Measurements from ENCODE around the gene GPR157. TPM values are rescaled to one million over a fixed set of nuclear protein-coding genes. Genes with fewer than 3 reads are reported as not detected.
A peak's percentile ranks its signal among the peaks of the same experiment; 100 is the strongest.

Gene GPR157
- total RNA-seq (2014; rRNA removed; shearing (Covaris generic)): 6.0 and 6.5 TPM in 2 replicates

DNA sequence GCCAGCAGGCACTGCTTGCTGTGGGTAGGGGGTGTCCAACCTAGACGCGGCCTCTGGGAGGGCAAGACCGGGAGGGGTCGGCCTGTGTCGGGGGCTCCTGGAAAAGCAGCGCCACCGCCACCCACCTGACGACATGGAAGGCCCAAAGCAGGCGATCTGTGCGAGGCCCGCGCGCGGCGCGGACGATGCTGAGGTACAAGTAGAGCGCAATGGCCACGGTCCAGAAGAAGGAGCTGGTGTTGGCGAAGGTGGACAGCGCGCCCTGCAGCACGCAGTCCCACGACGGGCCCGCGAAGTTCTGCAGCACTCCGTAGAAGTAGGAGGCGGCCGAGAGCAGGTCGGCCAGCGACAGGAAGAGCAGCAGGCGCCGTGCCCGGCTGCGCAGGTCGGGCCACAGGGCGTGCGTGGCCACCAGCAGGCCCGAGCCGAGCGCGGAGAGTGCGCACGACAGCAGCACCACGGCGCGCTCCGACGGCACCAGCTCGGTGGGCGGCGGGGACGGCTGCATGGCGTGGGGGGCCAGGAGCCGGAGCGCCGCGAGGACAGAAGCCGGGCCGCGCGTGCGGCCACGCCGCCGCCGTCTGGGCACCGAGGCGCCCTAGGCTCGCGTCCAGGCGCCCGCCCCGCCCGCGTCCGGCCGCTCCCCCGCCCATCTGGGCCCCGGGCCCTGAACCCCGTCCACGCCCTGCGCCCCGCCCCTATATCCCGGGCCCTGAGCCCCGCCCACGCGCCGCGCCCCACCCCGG, at the start of gene GPR157:
Gene GPR157, minus strand, starts transcription at position 583 of the 746 bp plus-strand sequence. Its CDS starts 75 bp downstream, at position 508.
- peak; percentile 64 to 86 for DNase-seq (ENCODE audit: low read depth in 1 of 2, low spot score in 2 of 2)
- peak within 1 kb of the TSS; percentile 23; the same call in 1 of the 2 replicates for H3K27ac ChIP-seq
- H3K4me3 ChIP-seq: peak within 1 kb of the TSS; percentile 78
- peaks cover 3% of the 10 kb centered on the region; the same call in 1 of the 2 replicates for H3K36me3 ChIP-seq
- H3K4me1 ChIP-seq (replicated peaks): peaks cover 17% of the 10 kb centered on the region
- H3K27me3 ChIP-seq (replicated peaks): no peaks in the 10 kb centered on the region
- H3K9me3 ChIP-seq (replicated peaks): no peaks in the 10 kb centered on the region

GRCh38 chr1:9174762-9175161, 45.9 kb upstream of the GPR157 start:
- H3K27me3 ChIP-seq (replicated peaks): no peaks in the 10 kb centered on the region
- no peak overlapping the region for H3K27ac ChIP-seq
- no peak overlapping the region for H3K4me3 ChIP-seq
- no peaks in the 10 kb centered on the region for H3K4me1 ChIP-seq (replicated peaks)
- no peaks in the 10 kb centered on the region for H3K9me3 ChIP-seq (replicated peaks)
- no peak for DNase-seq (ENCODE audit: low read depth in 1 of 2, low spot score in 2 of 2)
- H3K36me3 ChIP-seq: peaks cover 27% of the 10 kb centered on the region

DNA sequence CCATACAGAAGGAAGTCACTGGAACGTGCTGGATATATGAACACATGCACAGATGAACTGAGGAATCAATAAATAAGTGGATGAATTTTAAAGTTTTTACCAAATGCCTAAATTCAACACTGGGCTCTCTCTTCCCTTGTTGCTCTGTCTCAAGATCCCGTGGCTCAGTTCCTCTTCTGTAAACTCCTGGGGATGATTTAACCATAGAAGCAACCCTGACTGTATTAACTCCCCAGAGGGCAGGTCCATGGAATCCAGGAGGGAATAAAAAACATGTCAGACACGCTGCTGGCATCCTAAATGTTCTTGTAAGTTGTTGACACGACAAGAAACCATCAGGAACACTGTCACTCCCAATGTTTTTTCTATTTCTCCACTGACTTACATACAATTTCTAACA, 45.3 kb upstream of the GPR157 start:
- H3K9me3 ChIP-seq (replicated peaks): no peaks in the 10 kb centered on the region

DNA sequence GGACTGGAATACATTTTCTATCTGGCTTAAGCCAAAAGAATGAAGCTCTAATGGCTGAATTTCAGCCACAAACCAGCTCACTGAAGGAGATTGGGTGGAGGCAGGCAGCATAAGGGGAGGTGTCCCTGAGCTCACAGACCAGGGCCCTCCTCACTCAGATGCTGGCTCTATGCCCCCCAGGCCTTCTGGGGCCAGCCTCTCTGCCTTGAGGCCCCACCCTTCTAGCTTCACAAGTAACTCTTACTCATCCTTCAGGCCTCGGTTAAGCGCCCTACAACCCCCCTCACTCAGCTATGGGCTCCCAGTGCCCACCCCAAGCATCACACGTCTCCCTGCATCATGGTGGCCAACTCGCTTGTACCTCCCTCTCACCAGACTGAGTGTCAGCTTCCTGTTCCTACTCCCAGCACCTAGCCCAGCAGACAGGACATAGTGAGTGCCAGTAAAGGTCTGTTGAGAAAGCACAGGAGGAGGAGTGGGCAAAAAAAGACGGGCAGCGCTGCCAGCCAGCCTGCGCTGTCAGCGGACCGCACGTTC, 40.8 kb upstream of the GPR157 start:
- no peak for DNase-seq (ENCODE audit: low read depth in 1 of 2, low spot score in 2 of 2)

More for the DNA sequence above, 45.3 kb upstream of the GPR157 start:
- Histone ChIP-seq H3K4me3 (no peak overlapping the region), H3K4me1 (replicated peaks) (no peaks in the 10 kb centered on the region), H3K27ac (no peak overlapping the region), H3K27me3 (replicated peaks) (no peaks in the 10 kb centered on the region), H3K36me3 (peaks cover 27% of the 10 kb centered on the region)
- DNase-seq (ENCODE audit: low read depth in 1 of 2, low spot score in 2 of 2): no peak

GRCh38 chr1:9167638-9168037, 38.7 kb upstream of the GPR157 start:
- Histone ChIP-seq H3K27me3 (replicated peaks) (no peaks in the 10 kb centered on the region), H3K4me3 (no peak overlapping the region), H3K4me1 (replicated peaks) (peaks cover 31% of the 10 kb centered on the region), H3K27ac (no peak overlapping the region), H3K9me3 (replicated peaks) (no peaks in the 10 kb centered on the region), H3K36me3 (peaks cover 3% of the 10 kb centered on the region)
- no peak for DNase-seq (ENCODE audit: low read depth in 1 of 2, low spot score in 2 of 2)

More for the DNA sequence above, 40.8 kb upstream of the GPR157 start:
- H3K27ac ChIP-seq: no peak overlapping the region
- H3K4me3 ChIP-seq: no peak overlapping the region
- H3K4me1 ChIP-seq (replicated peaks): peaks cover 12% of the 10 kb centered on the region
- no peaks in the 10 kb centered on the region for H3K9me3 ChIP-seq (replicated peaks)
- no peaks in the 10 kb centered on the region for H3K27me3 ChIP-seq (replicated peaks)
- peaks cover 3% of the 10 kb centered on the region for H3K36me3 ChIP-seq

- no peaks in the 10 kb centered on the region for H3K27me3 ChIP-seq (replicated peaks)
- H3K9me3 ChIP-seq (replicated peaks): no peaks in the 10 kb centered on the region
- H3K27ac ChIP-seq: 0 out of 2 replicates have a peak overlapping the region, but pooled peaks have one; percentile 26
- H3K4me1 ChIP-seq (replicated peaks): peaks cover 35% of the 10 kb centered on the region
- DNase-seq (ENCODE audit: low read depth in 1 of 2, low spot score in 2 of 2): no peak
- H3K36me3 ChIP-seq: peaks cover 2% of the 10 kb centered on the region
- no peak overlapping the region for H3K4me3 ChIP-seq
Measured at GRCh38 chr1:9166289-9167235, 37.7 kb upstream of the GPR157 start.

DNA sequence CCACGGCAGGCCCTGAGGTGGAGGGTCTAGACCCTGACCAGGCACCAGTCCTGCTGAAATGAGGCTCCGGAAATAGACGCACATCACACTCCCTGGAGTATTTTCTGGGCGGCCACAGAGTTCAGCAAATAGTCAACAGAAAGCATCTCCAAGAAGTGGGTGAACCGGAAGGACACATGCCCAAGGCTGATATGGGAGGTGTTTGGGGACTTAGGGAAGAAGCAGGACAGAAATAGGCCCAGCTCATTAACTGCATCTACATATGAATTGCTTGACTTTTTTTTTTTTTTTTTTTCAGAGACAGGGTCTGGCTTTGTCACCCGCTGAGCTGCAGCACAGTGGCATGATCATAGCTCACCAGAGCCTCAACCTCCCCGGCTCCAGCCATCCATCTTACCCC, 36.5 kb upstream of the GPR157 start:
- DNase-seq (ENCODE audit: low read depth in 1 of 2, low spot score in 2 of 2): no peak
- peaks cover 35% of the 10 kb centered on the region for H3K4me1 ChIP-seq (replicated peaks)
- H3K9me3 ChIP-seq (replicated peaks): no peaks in the 10 kb centered on the region
- no peak overlapping the region for H3K27ac ChIP-seq
- no peaks in the 10 kb centered on the region for H3K27me3 ChIP-seq (replicated peaks)
- no peak overlapping the region for H3K4me3 ChIP-seq
- H3K36me3 ChIP-seq: no peaks in the 10 kb centered on the region; the same call in none of the 2 replicates

- Histone ChIP-seq H3K4me1 (replicated peaks) (peaks cover 35% of the 10 kb centered on the region), H3K4me3 (no peak overlapping the region), H3K27ac (peak overlapping the region; percentile 77; the same call in 1 of the 2 replicates), H3K9me3 (replicated peaks) (no peaks in the 10 kb centered on the region), H3K36me3 (no peaks in the 10 kb centered on the region; the same call in none of the 2 replicates), H3K27me3 (replicated peaks) (no peaks in the 10 kb centered on the region)
- DNase-seq (ENCODE audit: low read depth in 1 of 2, low spot score in 2 of 2): no peak
Measured at GRCh38 chr1:9164919-9165318, 36.0 kb upstream of the GPR157 start.

DNA sequence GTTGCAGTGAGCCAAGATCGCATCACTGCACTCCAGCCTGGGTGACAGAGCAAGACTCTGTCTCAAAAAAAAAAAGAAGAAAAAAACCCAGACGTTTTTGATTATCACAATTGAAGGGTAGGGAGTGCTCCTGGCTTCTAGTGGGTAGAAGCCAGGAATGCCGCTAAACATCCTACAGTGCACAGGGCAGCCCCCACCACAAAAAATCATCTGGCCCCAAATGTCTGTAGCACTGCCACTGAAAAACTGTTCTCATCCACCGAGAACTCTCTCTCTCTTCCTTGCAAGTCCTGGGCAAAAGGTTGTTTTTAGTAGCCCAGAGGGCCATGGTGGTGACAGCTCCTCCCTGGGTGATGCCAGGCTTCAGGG, 35.6 kb upstream of the GPR157 start:
- DNase-seq (ENCODE audit: low read depth in 1 of 2, low spot score in 2 of 2): peak in 1 of 2 experiments; percentile 30
- Histone ChIP-seq H3K4me1 (replicated peaks) (peaks cover 35% of the 10 kb centered on the region), H3K4me3 (no peak overlapping the region), H3K27me3 (replicated peaks) (no peaks in the 10 kb centered on the region), H3K27ac (peak overlapping the region; percentile 77), H3K36me3 (no peaks in the 10 kb centered on the region; the same call in none of the 2 replicates), H3K9me3 (replicated peaks) (no peaks in the 10 kb centered on the region)

GRCh38 chr1:9161963-9162362, 33.1 kb upstream of the GPR157 start:
- no peak overlapping the region for H3K27ac ChIP-seq
- H3K4me3 ChIP-seq: no peak overlapping the region

DNA sequence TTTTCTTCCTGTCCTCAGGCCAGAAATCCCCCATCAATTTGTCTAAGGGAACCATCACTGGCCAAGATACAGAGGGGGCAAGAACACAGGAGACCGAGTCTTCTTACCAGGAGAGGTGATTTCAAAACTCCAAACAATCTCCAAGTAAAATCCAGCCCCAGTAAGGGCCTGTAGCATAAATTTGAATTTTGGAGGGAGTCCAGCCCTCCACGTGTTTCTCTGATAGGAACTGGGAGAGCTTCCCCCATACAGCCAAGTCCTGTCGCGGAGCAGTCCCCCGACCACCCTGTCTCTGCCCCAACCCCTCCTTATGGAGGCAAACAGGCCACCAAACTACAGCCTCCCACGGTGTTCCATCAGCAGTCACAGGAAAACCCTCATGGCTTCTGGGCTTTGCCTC, 32.4 kb upstream of the GPR157 start:
- no peaks in the 10 kb centered on the region for H3K27me3 ChIP-seq (replicated peaks)
- H3K27ac ChIP-seq: no peak overlapping the region
- DNase-seq (ENCODE audit: low read depth in 1 of 2, low spot score in 2 of 2): no peak
- no peaks in the 10 kb centered on the region for H3K9me3 ChIP-seq (replicated peaks)
- H3K36me3 ChIP-seq: no peaks in the 10 kb centered on the region; the same call in 1 of the 2 replicates
- H3K4me1 ChIP-seq (replicated peaks): peaks cover 28% of the 10 kb centered on the region
- no peak overlapping the region for H3K4me3 ChIP-seq

More at GRCh38 chr1:9161963-9162362, 33.1 kb upstream of the GPR157 start:
- H3K27me3 ChIP-seq (replicated peaks): no peaks in the 10 kb centered on the region
- H3K9me3 ChIP-seq (replicated peaks): no peaks in the 10 kb centered on the region
- no peak for DNase-seq (ENCODE audit: low read depth in 1 of 2, low spot score in 2 of 2)
- peaks cover 34% of the 10 kb centered on the region for H3K4me1 ChIP-seq (replicated peaks)
- no peaks in the 10 kb centered on the region; the same call in 1 of the 2 replicates for H3K36me3 ChIP-seq

- Histone ChIP-seq H3K9me3 (replicated peaks) (no peaks in the 10 kb centered on the region), H3K27ac (no peak overlapping the region), H3K27me3 (replicated peaks) (no peaks in the 10 kb centered on the region), H3K4me1 (replicated peaks) (peaks cover 28% of the 10 kb centered on the region), H3K4me3 (no peak overlapping the region), H3K36me3 (no peaks in the 10 kb centered on the region; the same call in 1 of the 2 replicates)
- DNase-seq (ENCODE audit: low read depth in 1 of 2, low spot score in 2 of 2): no peak
Measured at GRCh38 chr1:9160079-9160717, 31.3 kb upstream of the GPR157 start.

GRCh38 chr1:9155879-9156278, 27.0 kb upstream of the GPR157 start:
- no peaks in the 10 kb centered on the region for H3K9me3 ChIP-seq (replicated peaks)
- H3K4me1 ChIP-seq (replicated peaks): peaks cover 16% of the 10 kb centered on the region

More at GRCh38 chr1:9155879-9156278, 27.0 kb upstream of the GPR157 start:
- Histone ChIP-seq H3K36me3 (peaks cover 10% of the 10 kb centered on the region), H3K4me3 (no peak overlapping the region), H3K27me3 (replicated peaks) (no peaks in the 10 kb centered on the region), H3K27ac (no peak overlapping the region)
- no peak for DNase-seq (ENCODE audit: low read depth in 1 of 2, low spot score in 2 of 2)
